Neural cell (in vitro differentiated cells): ENCODE results near the gene SENP5.

Experiments used
- CTCF ChIP-seq: fragments of 450-650 bp; IDR thresholded peaks from 2 replicates; pipeline ENCODE4 v1.5.1; 2014; ENCODE audit warnings: antibody characterized with exemption, mild to moderate bottlenecking, moderate library complexity; ENCODE audit not compliant: poor library complexity, severe bottlenecking
- EP300 ChIP-seq: fragments of 450-650 bp; conservative IDR thresholded peaks from 2 replicates; pipeline ENCODE4 v1.6.1; 2014; ENCODE audit warnings: antibody characterized with exemption, mild to moderate bottlenecking, moderate library complexity; ENCODE audit not compliant: poor library complexity, severe bottlenecking

GRCh38 chr3:196821806-196822355 lies 45.8 kb upstream of the SENP5 start:
- no peak for TF ChIP-seq CTCF
- no peak for TF ChIP-seq EP300
